GM21390 (cell line): Measurements from ENCODE around the gene KBTBD12.

Experiments used
- ATAC-seq: cut with Tn5 transposase; IDR thresholded peaks from one replicate; pipeline ENCODE4 v1.9.1; 2021; ENCODE audit not compliant: unreplicated experiment

The KBTBD12 gene

DNA sequence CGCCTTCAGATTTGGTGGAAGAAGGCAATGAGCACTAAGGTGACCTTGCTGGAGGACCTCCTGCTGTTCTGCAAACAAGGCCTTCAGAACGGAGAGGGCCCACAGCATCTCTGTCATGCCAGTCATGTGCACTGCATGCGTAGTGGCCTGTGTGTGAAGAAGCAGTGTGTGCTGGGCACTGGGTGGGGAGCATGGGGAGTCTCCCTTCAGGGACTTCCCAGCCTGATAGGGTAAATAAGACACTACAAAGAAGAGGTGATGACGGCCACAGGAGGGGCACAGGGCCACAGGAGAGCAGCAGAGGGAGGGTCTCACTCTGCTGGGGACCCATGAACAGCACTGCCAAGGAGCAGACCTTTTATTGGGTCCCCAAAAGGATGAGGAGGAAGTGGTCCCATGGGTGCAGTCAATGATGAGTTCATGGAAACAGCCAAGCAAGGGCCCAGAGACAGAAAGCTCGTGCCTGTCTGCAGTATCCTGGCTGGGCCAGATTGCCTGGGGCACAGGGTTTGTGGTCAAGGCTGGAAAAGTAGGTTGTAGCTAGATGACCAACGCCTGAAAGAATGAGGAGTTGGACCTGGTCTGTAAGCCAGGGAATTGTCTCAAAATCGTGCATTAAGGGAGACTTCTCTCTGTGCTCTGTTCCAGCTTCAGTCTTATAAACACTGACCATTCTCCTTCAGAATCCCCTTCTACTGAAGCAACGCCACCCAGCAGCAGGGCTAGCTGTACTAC is 69.4 kb downstream of the KBTBD12 start:
- no peak for ATAC-seq

DNA sequence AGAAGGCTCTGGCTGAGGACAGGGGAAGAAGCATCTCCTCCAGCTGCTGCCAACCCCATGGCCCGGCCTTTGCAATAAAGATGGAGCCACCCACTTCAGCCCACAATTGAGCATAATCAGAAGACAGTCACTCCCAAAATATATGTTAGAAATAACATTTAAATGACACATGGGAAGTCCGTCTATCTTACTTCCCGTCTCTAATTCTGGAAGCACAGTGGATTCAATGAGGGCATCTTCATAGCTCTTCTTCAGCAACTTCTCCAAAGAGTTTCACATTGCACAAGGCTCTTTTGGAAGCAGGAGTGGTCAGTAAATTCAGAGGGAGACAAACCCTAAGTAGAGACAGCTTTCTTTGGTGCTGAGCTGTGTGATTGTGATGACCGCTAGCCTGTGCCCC is 70.2 kb downstream of the KBTBD12 start:
- no peak for ATAC-seq

DNA sequence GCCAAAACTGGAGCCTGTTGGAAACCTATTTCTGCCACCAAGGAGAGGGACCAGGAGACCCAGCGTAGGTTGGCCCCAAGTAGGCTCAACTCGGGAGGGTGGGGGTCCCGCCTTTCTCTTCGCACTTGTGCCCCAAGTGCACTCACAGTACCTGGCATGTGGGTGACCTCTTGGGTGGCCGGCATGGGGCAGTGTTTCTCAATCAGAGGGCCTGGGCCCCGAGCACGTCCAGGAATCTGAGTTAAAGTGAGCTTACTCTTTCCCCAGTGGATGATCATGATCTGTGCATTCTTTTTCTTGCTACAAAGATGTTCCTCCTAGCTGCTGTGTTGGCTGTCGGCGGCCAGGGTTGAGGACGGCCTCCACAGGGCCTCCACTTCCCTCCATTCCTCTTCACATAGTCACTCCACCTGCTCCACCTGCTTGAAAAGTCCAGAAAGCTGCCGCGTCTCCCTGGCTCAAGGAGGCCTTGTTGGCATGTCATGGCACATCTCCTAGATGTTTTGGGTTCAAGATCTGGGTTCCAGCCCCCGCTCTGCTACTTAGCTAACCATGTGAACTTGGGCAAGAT is 70.7 kb downstream of the KBTBD12 start:
- ATAC-seq, result no peak

DNA sequence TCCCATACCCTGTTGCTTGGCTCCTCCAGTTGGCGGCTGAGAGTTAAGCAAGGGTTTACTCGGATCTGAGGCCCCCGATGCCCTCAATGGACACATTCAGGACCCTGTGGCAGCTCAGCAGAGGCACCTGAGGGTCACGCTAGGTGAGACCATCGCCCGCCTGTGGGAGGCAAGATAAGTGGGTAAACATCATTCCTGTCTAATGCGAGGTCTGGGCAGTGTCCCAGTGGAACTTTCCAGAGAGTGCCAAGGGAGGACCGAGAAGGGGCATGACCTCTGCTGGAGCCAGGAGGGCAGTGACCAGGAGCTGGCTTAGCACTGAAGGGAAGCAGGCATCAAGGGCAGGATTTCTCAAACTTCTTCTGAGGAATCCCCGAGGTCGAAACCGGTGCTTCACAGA is 71.8 kb downstream of the KBTBD12 start:
- no peak for ATAC-seq

DNA sequence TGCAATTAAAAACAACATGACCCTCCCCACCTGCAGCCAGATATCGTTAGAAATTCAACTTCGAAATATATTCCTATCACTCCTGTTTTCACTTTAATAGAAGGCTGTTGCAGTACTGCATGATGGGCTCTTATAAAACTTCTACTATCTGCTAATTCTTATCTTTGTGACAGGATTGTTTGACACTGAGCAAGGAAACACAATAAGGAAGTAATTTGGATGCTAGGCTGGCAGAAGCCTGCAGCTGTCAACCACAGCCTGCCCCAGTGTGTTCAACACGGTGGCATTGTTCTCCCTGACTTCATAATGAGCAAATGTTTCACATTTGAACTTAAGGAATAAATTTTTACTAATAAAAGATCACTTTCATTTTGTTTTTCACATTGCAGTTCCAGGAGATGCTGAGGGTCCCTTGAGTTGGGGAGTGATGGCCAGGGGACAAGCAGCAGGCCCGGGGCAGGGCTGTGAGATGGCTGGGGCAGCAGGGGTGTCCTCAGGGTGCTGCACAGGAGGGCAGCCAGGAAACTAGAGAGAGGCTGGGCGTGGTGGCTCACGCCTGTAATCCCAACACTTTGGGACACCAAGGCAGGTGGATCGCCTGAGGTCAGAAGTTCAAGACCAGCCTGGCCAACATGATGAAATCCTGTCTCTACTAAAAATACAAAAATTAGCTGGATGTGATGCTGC is 72.4 kb downstream of the KBTBD12 start:
- ATAC-seq, result no peak

DNA sequence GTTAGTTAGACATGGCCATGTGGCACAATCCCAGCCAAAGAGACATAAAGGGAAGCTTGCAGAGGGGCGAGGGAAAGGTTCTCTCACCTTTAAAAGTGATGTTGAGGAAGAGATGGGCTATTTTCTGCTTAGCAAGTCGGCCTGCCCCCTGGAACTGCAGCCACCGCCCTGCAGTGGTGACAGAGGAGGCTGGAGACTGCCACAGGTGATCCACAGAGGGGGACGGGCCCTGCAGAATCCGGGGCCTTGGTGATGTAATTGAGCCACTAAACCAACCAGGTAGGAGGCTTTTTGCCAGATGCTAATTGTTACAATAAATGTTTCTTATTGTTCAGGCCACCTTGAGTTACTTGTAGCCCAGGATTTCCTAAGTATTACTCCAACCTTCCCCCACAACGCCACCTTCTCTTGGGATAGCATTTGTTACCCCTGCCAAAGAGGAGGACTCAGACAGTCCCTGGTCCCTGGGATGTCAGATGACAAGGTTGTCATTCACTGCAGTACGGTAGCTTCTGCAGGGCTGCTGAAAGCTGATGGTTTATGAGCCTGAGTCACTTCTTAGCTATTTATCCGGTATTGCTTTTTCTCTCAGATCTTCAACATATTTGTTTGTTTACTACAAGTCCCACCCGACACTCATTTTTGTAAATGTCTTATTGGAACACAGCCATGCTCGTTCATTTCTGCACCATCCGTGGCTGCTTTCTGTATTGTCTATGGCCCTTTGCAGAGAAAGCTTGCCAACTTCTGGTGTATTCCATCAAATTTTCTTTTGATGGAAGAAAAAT is 73.9 kb downstream of the KBTBD12 start:
- ATAC-seq, result no peak

DNA sequence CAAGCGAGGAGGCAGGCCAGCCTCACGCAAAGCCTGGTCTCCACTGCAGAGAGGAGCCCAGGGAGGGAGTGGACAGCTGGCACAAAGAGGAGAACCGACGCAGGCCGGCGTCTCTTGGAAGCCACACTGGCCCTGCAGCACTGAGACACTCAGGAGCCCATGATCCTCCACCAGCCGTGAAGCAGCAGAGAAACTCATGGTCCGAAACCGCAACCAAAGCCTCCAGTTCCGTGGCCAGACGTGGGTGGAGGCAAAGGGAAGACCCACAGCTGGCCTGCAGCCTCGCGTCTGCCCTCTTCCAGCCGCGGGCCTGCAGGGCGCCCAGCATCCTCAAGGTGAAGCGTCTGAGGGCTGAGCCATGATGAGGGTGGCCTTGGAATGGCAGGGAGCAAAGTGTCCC is 75.0 kb downstream of the KBTBD12 start:
- ATAC-seq, result no peak

DNA sequence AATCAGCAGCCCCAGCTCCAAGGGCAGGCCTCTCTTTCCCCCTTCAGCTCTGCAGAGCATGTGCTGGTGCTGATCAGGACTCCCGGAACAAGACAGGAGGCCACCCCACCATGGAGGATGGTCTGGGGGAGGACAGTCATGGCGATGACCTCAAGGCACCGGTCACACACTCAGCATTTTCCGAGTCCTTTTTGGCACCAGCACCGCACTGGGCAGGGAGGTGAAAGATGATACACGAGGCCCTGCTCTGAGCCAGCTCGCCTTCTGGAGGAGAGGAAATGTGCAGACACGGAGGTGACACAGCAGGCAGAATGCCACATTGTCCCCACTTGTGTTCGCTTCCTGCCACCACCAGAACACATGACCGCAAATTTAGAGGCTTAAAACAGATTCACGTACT is 75.4 kb downstream of the KBTBD12 start:
- no peak for ATAC-seq

DNA sequence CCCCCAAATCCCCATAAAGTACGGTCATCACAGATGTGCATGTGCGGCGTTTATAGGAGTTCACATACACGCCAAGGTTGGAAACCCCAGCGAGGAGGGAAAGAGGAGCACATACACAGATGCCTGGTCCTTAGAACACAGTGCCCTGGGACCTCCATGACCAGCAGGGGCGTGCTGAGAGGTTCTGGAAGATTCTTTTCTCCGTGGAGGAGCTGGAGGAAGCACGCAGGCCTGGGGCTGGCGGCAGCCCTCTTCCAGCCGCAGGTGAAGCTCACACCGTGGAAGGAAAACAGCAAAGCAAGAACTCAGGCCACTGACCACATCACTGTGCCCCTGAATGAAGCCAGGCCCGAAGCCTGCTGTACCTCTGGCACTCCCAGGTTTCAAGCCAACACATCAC is 76.2 kb downstream of the KBTBD12 start:
- no peak for ATAC-seq

DNA sequence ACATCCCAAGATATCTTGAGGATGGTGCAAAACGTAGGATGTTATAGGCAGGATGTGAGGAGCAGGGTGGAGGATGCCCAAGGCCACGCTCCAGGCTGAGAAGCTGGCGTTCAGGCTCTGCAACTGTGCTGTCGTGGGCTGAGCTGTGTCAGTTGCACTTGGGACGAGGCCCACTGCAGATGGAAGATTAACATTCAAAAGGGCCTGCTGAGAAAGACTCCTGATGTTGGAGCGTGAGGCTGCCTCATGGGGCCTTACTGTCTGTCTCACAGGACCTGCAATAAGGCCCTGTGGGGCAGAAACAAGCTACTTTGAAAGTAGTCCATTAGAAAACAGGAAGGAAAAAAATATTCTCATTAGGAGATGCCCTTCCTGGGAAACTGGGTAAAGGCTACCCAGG is 76.6 kb downstream of the KBTBD12 start:
- ATAC-seq, result no peak

DNA sequence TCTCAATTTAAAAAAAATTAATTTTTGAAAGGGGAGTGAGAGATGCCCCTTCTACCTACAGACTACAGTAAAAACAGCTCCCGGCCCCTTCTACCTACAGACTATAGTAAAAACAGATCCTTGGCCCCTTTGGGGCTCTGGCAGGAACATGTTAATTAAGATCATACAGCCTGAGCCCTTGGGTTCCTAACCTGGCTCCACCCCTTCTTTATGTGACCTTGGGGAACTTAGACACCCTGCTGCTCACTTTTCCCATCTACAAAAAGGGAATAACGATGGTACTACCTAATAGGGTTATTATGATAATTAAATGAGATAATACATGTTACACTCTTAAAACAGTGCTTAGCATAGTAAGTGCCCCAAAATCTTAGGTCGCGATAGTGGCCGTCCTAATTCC is 77.1 kb downstream of the KBTBD12 start:
- no peak for ATAC-seq

DNA sequence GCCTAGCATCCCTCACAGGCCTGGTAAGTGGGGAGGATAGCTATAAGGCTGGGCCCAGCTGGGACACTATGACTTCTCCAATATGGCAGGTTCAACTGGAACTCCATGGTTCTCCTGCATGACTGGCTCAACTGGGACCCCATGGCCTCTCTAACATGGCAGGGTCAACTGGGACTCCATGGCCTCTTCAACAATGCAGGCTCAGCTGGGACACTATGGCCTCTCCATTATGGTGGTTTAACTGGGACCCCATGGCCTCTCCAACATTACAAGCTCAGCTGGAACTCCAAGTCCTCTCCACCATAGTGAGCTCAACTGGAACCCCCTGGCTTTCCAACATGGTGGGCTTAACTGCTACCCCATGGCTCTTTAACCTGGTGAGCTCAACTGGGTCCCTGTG is 79.0 kb downstream of the KBTBD12 start:
- no peak for ATAC-seq

DNA sequence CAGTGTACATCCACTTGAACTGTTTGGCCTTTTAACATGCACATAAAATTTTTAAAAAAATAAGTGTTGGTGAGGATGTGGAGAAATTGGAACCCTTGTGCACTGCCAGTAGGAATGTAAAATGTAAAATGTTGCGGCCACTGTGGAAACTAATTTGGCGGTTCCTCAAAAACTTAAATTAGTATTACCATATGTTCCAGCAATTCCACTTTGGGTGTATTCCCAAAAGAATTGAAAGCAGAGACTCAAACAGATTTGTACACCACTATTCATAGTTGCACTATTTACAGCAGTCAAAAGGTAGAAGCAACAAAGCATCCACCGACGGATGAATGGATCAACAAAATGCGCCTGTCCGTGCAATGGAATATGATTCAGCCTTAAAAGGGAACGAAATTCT is 82.0 kb downstream of the KBTBD12 start:
- no peak for ATAC-seq

DNA sequence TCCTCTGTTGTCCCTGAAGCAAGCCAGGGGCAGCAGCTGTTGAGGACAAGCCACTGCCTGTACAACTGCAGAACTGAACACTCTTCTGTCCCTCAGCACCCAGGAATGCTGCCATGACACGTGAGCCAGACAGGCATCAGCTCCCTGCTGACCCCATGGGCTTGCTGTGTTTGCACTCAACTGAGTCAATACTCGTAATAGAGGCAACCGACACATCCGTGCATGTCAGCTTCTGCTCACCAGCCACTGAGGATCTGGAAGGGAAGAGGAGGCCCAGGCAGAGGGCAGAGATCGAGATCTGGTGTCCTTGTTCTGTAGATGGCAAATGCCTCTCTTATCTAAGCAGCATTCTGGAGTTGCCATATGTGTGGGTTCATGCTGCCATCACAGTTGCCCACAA is 82.9 kb downstream of the KBTBD12 start:
- ATAC-seq, result no peak

DNA sequence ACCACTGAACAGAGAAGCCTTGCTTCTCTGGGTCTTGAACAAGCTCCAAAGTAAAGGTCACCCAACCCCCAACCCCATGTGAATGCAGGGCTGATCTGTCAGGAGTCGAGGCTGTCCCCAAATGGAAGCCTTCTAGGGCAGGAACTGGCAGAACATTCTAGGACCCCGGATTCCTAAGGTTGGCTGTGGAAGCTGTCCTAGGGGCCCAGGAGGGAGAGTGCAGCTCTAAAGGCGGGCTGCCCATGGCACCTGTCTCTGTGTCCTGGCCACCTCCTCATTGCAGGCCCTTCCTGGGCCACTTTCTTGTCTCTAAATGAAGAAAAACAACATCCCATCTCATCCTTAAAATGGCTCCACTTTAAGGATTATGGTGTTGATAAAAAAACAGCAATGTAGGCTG is 83.6 kb downstream of the KBTBD12 start:
- no peak for ATAC-seq

DNA sequence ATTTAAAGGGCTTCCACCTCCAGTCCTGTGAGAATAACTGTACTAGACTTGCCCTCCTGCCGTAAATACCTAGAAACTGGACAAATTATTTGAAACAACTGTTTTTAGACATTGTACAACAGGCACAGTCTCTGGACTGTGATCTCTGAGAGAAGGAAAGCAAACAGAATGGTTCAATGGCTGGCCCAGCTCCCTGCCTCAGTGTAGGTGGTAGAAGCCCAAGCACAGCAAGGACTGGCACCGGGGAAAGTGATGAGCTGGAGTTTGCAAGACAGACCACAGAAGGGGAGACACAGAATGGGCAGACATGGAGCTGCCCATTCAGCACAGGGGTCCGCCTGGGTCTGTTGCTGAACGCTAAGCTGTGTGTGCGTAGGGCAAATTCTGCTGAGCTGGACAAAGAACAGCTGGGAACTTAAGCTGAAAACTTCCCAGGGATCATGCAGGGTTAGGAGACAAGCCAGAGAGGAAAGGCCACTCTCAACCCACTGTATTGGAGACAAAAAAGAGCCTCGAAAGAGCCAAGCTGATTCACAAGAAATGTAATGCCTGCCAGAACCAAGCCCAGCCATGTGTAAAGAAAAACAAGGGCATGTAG is 84.6 kb downstream of the KBTBD12 start:
- no peak for ATAC-seq

DNA sequence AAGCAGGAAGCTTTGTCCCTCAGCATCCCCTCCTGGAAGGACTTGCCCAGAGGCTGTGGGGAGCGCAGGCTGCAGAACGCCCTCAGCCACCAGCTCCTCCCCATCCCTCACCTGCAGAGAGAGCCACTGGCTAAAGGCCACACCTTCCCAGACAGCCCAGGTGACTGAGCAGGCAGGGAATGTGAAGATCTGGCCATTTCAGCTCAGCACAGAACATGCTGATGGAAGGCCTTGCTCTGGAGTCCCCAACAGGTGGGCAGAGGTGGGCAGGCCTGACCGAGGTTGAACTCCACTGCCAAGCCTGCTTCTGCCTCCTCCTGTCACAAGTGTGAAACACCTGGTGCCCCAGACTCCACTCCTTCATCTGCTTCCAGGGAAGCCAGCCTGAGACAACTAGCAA is 86.5 kb downstream of the KBTBD12 start:
- no peak for ATAC-seq

DNA sequence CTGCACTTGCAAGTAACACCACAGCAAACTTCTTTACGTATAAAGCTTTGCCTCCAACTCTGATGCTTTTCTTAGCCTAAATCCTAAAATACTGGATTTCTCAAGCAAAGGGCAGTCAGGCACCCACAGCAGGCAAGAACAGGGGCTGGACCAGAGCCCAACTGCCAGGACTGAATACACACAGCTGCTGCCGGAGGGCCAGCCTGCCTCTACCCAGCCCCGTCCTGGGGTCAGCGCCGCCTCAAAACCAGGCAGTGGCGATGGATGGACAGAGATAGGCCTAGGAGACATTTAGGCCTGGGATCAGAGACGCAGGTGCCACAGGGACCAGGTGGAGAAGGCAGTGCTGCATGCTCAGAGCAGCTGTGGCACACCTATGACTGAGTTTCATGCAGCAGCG is 89.6 kb downstream of the KBTBD12 start:
- ATAC-seq, result no peak

DNA sequence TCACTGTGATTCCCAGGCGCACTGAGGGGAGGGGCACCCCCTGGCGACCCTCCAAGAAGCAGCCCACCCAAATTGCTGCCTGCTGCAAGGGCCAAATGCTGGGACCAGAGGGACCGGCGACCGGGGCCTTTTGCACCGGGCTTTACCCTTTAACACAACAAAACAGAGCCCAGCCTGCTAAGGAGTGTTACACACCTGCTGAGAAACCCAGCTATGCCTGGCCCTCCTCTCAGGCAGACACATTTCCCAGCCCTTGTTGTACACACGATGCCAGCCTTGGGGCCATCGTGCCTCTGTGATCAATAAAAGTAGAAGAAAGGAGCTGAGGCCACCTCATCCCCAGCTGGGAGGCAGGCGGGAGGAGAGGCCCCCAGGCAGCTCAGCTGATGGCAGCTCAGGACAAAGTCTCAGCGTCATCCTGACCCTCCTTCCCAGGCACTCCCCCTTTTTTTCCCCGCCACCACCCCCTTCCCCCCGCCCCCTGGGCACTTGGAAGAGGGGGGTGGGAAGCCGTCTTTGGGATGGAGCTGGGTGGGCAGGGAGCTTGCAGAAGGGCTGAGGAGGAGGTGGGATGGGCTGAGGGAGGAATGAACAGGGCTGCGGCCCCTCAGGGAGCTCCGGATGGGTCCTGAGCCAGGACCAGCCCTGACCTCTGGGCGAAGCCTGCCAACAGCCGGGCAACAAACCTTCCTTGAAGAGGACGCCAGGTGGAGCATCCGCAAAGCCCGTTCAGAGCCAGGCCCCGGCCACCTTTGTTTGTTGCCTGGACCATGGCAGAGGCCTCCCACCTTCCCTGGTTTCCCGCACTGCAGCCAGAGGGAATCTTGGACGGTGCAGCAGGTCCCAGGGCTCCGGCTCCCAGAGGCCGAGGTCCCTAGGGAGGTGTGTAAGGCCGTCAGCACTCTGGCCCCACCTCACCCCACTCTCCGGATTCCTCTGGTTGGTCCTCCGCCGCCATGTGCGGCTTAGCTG is 91.3 kb downstream of the KBTBD12 start:
- ATAC-seq, result no peak

DNA sequence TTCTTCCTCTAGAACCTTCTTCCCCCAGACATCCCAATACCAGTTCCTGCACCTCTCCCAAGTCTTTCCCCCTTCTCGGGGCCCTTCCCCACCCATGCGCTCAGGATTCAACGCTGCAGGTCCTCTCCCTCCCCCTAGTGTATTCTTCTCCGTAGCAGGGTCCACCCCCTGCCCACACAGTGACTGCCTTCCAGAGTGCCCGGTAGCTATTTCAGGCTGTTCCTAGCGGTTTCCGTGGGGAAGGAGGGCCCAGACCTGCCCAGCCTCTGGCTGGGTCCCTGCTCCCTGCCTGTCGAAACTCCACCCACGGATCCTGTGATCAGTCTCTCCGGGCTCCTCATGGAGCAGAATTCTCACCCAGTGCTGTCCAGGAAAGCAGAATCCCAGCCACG is 92.0 kb downstream of the KBTBD12 start:
- no peak for ATAC-seq
